Neural cell (in vitro differentiated cells): ENCODE results near the gene NPHP4. TPM values are rescaled to one million over a fixed set of nuclear protein-coding genes. Genes with fewer than 3 reads are reported as not detected.

Experiments used
- H2AFZ ChIP-seq: fragments of 200-600, 300-800 bp; sonication (generic), shearing (Covaris generic); 2 replicates; pipeline ENCODE4 v1.6.0; 2014; ENCODE audit warnings: low read depth, mild to moderate bottlenecking, antibody characterized with exemption, low read length, moderate library complexity
- H3F3A ChIP-seq: fragments of 200-600 bp; shearing (Covaris generic); 2 replicates; pipeline ENCODE4 v1.6.1; 2016; ENCODE audit warnings: mild to moderate bottlenecking, moderate library complexity, mixed read lengths, antibody characterized with exemption, low read length; ENCODE audit not compliant: insufficient read depth, poor library complexity, severe bottlenecking
- H3K27ac ChIP-seq: fragments of 200-600, 300-800 bp; sonication (generic), shearing (Covaris generic); 2 replicates; pipeline ENCODE4 v1.5.1; 2014; ENCODE audit warnings: mild to moderate bottlenecking, low read length, moderate library complexity
- H3K27me3 ChIP-seq: fragments of 300-800, 200-600 bp; sonication (generic), shearing (Covaris generic); 2 replicates; pipeline ENCODE4 v1.6.0; 2014; ENCODE audit warnings: mild to moderate bottlenecking, low read depth, low read length, moderate library complexity; ENCODE audit not compliant: insufficient read depth
- H3K36me3 ChIP-seq: fragments of 300-800, 200-600 bp; sonication (generic), shearing (Covaris generic); 2 replicates; pipeline ENCODE4 v1.5.1; 2014; ENCODE audit warnings: mild to moderate bottlenecking, antibody characterized with exemption, low read length, moderate library complexity; ENCODE audit not compliant: insufficient read depth
- H3K4me2 ChIP-seq: fragments of 300-800, 200-600 bp; sonication (generic), shearing (Covaris generic); 2 replicates; pipeline ENCODE4 v1.6.0; 2014; ENCODE audit warnings: mild to moderate bottlenecking, low read length
- H3K4me3 ChIP-seq: fragments of 300-800, 200-600 bp; sonication (generic), shearing (Covaris generic); 2 replicates; pipeline ENCODE4 v1.5.1; 2014; ENCODE audit warnings: mild to moderate bottlenecking, low read length, moderate library complexity
- H3K79me2 ChIP-seq: fragments of 200-600 bp; shearing (Covaris generic); replicated peaks from 2 replicates; pipeline ENCODE4 v1.6.0; 2014; ENCODE audit warnings: mild to moderate bottlenecking, low read length, moderate library complexity; ENCODE audit not compliant: insufficient read depth
- H3K9ac ChIP-seq: fragments of 300-800, 200-600 bp; sonication (generic), shearing (Covaris generic); 2 replicates; pipeline ENCODE4 v1.6.1; 2016; ENCODE audit warnings: mild to moderate bottlenecking, low read length, mixed read lengths
- H3K9me2 ChIP-seq: fragments of 200-600 bp; shearing (Covaris generic); 2 replicates; pipeline ENCODE4 v1.6.1; 2016; ENCODE audit warnings: mild to moderate bottlenecking, low read length, mixed read lengths; ENCODE audit not compliant: insufficient read depth
- H3K9me3 ChIP-seq: fragments of 200-600, 300-800 bp; sonication (generic), shearing (Covaris generic); 2 replicates; pipeline ENCODE4 v1.6.1; 2016; ENCODE audit warnings: mild to moderate bottlenecking, mixed run types, low read length, moderate library complexity, mixed read lengths
- H4K20me1 ChIP-seq: fragments of 200-600 bp; shearing (Covaris generic); 2 replicates; pipeline ENCODE4 v1.6.1; 2016; ENCODE audit warnings: mild to moderate bottlenecking, mixed run types; ENCODE audit not compliant: insufficient read depth
- EP300 ChIP-seq: fragments of 450-650 bp; conservative IDR thresholded peaks from 2 replicates; pipeline ENCODE4 v1.6.1; 2014; ENCODE audit warnings: antibody characterized with exemption, mild to moderate bottlenecking, moderate library complexity; ENCODE audit not compliant: poor library complexity, severe bottlenecking
- EZH2 ChIP-seq: fragments of 200-600, 300-800 bp; shearing (Covaris generic), sonication (generic); IDR thresholded peaks from 2 replicates; pipeline ENCODE4 v1.6.1; 2014; ENCODE audit warnings: antibody characterized with exemption, low read length, borderline replicate concordance, mild to moderate bottlenecking; ENCODE audit not compliant: insufficient read depth, poor library complexity, severe bottlenecking
- MXI1 ChIP-seq: fragments of 450-650 bp; conservative IDR thresholded peaks from 2 replicates; pipeline ENCODE4 v1.6.1; 2014; ENCODE audit warnings: antibody characterized with exemption, mild to moderate bottlenecking; ENCODE audit not compliant: poor library complexity, severe bottlenecking
- POLR2AphosphoS5 ChIP-seq: IDR thresholded peaks from 2 replicates; pipeline ENCODE4 v1.6.1; 2012
- RAD21 ChIP-seq: fragments of 450-650 bp; conservative IDR thresholded peaks from 2 replicates; pipeline ENCODE4 v1.6.1; 2014; ENCODE audit warnings: antibody characterized with exemption, mild to moderate bottlenecking, moderate library complexity
- SMC3 ChIP-seq: fragments of 450-650 bp; conservative IDR thresholded peaks from 2 replicates; pipeline ENCODE4 v1.6.1; 2014; ENCODE audit warnings: antibody characterized with exemption, mild to moderate bottlenecking, moderate library complexity; ENCODE audit not compliant: poor library complexity
- TAF1 ChIP-seq: IDR thresholded peaks from 2 replicates; pipeline ENCODE4 v1.6.1; 2012; ENCODE audit warnings: low read depth
- polyA plus RNA-seq: library from polyadenylated mRNA; depleted of rRNA; stranded (reverse); fragments of >200 nt; gene quantifications from 2 replicates; pipeline ENCODE4 v1.2.3, GENCODE V29; 2014
- TF ChIP-seq, protein P1 (sequence below): IDR thresholded peaks from 2 replicates; pipeline ENCODE4 v1.6.1; 2012; ENCODE audit warnings: borderline replicate concordance
- TF ChIP-seq, protein P2 (sequence below): fragments of 450-650 bp; IDR thresholded peaks from 2 replicates; pipeline ENCODE4 v1.5.1; 2014; ENCODE audit warnings: antibody characterized with exemption, mild to moderate bottlenecking, moderate library complexity; ENCODE audit not compliant: poor library complexity, severe bottlenecking

The NPHP4 gene
- polyA plus RNA-seq, 1 donor from 2014 or later, result 17.1 TPM

GRCh38 chr1:5999711-6000443 lies 7.7 kb upstream of the NPHP4 start:
- Histone ChIP-seq H2AFZ (no peak overlapping the region), H4K20me1 (no peaks in the 10 kb centered on the region), H3K9me3 (no peaks in the 10 kb centered on the region), H3K9ac (no peak overlapping the region), H3K9me2 (no peaks in the 10 kb centered on the region), H3K36me3 (no peaks in the 10 kb centered on the region), H3F3A (no peaks in the 10 kb centered on the region), H3K4me2 (no peak overlapping the region), H3K27me3 (no peaks in the 10 kb centered on the region), H3K4me3 (no peak overlapping the region), H3K27ac (no peak overlapping the region), H3K79me2 (peaks cover 5% of the 10 kb centered on the region)
- no peak for TF ChIP-seq POLR2AphosphoS5

DNA sequence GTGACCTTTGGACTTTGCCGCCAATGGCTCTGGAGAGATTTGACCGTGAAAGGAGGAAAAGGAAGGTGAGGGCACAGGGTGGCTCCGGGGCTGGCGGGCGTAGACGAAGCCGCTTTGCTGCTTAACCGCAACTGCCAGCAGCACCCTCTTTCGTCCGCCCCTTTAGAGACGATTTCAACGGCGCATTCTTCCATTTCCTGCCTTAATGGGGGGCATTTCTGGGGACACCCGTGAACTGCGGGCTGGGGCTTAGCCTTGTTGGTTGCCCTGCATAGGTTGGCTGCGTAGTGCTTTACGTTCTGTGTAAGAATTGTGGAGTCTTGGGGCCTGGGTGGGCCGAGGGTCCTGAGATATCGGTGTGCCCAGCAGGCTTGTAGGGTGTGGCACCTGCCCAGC lies 6.7 kb upstream of the NPHP4 start:
- Histone ChIP-seq H3K36me3 (no peaks in the 10 kb centered on the region), H4K20me1 (no peaks in the 10 kb centered on the region), H3K4me2 (no peak overlapping the region), H3K9me2 (no peaks in the 10 kb centered on the region), H3K4me3 (no peak overlapping the region), H3K9ac (no peak overlapping the region), H3K27me3 (no peaks in the 10 kb centered on the region), H3F3A (no peaks in the 10 kb centered on the region), H3K9me3 (no peaks in the 10 kb centered on the region), H2AFZ (no peak overlapping the region), H3K79me2 (peaks cover 5% of the 10 kb centered on the region), H3K27ac (no peak overlapping the region)
- no peak for TF ChIP-seq POLR2AphosphoS5
- no peak for TF ChIP-seq SMC3
- TF ChIP-seq TAF1, result no peak
- no peak for TF ChIP-seq MXI1
- no peak for TF ChIP-seq EZH2
- no peak for TF ChIP-seq RAD21
- TF ChIP-seq, protein P1, sequence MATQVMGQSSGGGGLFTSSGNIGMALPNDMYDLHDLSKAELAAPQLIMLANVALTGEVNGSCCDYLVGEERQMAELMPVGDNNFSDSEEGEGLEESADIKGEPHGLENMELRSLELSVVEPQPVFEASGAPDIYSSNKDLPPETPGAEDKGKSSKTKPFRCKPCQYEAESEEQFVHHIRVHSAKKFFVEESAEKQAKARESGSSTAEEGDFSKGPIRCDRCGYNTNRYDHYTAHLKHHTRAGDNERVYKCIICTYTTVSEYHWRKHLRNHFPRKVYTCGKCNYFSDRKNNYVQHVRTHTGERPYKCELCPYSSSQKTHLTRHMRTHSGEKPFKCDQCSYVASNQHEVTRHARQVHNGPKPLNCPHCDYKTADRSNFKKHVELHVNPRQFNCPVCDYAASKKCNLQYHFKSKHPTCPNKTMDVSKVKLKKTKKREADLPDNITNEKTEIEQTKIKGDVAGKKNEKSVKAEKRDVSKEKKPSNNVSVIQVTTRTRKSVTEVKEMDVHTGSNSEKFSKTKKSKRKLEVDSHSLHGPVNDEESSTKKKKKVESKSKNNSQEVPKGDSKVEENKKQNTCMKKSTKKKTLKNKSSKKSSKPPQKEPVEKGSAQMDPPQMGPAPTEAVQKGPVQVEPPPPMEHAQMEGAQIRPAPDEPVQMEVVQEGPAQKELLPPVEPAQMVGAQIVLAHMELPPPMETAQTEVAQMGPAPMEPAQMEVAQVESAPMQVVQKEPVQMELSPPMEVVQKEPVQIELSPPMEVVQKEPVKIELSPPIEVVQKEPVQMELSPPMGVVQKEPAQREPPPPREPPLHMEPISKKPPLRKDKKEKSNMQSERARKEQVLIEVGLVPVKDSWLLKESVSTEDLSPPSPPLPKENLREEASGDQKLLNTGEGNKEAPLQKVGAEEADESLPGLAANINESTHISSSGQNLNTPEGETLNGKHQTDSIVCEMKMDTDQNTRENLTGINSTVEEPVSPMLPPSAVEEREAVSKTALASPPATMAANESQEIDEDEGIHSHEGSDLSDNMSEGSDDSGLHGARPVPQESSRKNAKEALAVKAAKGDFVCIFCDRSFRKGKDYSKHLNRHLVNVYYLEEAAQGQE, result no peak
- no peak for TF ChIP-seq EP300
- TF ChIP-seq, protein P2, sequence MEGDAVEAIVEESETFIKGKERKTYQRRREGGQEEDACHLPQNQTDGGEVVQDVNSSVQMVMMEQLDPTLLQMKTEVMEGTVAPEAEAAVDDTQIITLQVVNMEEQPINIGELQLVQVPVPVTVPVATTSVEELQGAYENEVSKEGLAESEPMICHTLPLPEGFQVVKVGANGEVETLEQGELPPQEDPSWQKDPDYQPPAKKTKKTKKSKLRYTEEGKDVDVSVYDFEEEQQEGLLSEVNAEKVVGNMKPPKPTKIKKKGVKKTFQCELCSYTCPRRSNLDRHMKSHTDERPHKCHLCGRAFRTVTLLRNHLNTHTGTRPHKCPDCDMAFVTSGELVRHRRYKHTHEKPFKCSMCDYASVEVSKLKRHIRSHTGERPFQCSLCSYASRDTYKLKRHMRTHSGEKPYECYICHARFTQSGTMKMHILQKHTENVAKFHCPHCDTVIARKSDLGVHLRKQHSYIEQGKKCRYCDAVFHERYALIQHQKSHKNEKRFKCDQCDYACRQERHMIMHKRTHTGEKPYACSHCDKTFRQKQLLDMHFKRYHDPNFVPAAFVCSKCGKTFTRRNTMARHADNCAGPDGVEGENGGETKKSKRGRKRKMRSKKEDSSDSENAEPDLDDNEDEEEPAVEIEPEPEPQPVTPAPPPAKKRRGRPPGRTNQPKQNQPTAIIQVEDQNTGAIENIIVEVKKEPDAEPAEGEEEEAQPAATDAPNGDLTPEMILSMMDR, result no peak
